GM10266 (cell line): ENCODE results near the gene CEP170B.
"Not testable (repeated sequence)": the region's sequence is repeated elsewhere in the genome, so short reads cannot be mapped to it uniquely, and the experiment has no call there.

Experiments
- DNase-seq: peaks from one replicate; pipeline ENCODE4 v3.0.0; 2012; ENCODE audit errors: extremely low spot score
- TF ChIP-seq, protein P1 (sequence below): IDR thresholded peaks from 2 replicates; pipeline ENCODE4 v1.5.1; 2012; ENCODE audit warnings: mild to moderate bottlenecking, low read depth; ENCODE audit not compliant: control insufficient read depth, insufficient read depth; ENCODE audit errors: missing control alignments

Gene CEP170B

GRCh38 chr14:104827177-104828055, 37.7 kb upstream of the CEP170B start:
- TF ChIP-seq, protein P1, sequence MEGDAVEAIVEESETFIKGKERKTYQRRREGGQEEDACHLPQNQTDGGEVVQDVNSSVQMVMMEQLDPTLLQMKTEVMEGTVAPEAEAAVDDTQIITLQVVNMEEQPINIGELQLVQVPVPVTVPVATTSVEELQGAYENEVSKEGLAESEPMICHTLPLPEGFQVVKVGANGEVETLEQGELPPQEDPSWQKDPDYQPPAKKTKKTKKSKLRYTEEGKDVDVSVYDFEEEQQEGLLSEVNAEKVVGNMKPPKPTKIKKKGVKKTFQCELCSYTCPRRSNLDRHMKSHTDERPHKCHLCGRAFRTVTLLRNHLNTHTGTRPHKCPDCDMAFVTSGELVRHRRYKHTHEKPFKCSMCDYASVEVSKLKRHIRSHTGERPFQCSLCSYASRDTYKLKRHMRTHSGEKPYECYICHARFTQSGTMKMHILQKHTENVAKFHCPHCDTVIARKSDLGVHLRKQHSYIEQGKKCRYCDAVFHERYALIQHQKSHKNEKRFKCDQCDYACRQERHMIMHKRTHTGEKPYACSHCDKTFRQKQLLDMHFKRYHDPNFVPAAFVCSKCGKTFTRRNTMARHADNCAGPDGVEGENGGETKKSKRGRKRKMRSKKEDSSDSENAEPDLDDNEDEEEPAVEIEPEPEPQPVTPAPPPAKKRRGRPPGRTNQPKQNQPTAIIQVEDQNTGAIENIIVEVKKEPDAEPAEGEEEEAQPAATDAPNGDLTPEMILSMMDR, result peak; percentile 46
- DNase-seq, result peak; percentile 83

- TF ChIP-seq, protein P1, result no peak
- DNase-seq, result no peak
Measured at GRCh38 chr14:104830781-104831180, 34.3 kb upstream of the CEP170B start.

DNA sequence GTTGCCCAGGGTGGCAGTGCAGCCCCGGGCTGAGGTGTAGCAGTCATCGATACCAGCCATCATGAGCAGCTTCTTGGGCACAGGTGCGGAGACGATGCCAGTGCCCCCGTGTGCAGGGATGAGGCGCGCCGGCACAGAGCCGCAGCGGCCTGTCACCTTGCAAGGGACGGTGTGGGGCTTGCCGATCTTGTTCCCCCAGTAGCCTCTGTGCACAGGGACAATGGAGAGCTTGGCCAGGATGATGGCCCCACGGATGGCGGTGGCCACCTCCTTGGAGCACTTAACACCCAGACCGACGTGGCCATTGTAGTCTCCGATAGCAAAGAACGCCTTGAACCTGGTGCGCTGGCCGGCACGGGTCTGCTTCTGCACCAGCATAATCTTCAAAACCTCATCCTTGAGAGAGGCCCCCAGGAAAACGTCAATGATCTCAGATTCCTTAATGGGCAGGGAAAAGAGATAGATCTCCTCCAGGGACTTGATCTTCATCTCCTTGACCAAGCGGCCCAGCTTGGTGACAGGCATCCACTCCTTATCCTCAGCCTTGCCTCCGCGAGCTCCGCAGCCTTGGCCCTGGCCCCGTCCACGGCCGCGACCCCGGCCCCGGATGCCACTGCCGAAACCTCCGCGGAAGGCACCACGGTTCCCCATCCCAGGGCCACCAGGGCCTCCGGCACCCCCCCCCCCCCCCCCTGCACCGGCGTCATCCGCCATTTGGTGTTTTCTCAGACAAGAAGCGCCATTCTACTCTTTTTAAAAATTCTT, 28.7 kb upstream of the CEP170B start:
- not testable (repeated sequence) for DNase-seq

DNA sequence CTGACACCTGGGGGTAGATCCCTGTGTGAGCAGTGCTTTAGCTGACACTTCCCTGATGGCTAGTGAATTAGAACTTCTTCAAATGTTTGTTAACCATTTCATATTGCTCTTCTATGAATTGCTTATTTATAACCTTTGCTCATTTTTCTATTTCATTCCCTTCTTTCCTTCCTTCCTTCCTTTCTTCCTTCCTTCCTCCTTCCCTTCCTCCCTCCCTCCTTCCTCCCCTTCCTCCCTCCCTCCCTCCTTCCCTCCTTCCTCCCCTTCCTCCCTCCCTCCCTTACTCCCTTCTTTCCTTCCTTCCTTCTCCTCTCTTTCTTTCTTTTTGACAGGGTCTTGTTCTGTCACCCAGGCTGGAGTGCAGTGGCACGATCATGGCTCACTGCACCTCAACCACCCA, 23.3 kb upstream of the CEP170B start:
- TF ChIP-seq, protein P1, result no peak
- DNase-seq, result no peak

DNA sequence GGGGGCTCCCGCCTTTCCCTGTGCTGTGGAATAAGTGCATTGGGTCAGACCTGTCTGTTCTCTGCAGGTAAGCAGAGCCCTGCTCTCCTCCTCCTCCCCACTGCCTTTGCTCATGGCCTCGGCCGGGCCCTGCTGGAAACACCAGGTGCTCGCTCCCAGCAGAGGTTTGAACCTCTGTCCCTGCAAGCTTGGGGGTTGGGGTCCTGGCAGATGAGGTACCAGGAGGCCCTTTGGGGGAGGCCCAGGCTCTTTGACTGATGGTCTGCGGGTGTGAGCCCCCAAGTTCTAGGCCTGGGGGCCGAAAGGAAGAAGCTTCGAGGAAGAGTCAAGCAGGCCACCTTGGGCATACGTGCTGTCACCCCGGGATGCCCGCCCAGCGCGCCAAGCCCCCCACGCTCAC, 22.1 kb upstream of the CEP170B start:
- no peak for DNase-seq
- TF ChIP-seq, protein P1, result no peak

DNA sequence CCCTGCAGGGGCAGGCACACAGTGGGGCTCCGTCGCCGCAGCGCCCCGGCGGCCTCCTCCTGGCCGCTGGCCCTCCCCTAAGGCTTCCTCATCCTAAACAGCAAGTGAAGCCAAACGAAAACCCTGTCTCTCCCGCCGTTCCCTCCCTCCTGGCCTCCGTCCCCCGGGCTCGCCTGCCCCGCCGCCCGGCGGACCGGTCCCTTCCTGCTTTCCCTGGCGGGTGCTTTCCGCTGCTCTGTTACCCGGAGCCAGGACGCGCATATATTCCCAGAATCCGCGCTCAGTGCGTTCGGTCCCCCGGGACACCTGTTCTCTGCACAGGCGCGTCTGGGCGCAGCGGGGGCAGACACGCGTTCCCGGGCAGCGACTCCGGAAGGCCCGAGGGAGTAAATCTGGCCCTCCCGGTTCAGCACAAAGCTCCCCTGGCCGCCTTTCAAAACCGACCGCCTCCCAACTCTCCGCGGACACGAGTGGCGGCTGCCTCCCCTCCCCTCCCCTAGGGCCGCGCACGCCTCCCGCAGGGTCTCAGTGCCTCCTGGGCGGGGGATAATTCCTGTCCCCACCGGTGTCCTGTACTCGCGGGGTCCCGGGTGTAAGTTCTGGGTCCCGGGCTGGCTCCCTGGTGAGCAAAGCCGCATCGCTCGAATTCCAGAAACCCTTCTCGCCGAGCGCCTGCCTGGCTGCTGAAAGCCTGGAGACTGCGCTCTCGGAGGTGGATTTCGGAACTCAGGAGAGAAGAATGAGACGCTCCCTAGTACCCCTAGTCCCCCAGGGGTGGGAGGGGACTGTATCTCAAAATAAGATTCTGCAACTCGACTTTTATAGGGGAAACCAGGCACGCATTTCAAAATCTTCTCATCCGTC, 21.4 kb upstream of the CEP170B start:
- TF ChIP-seq, protein P1, result no peak
- no peak for DNase-seq

GRCh38 chr14:104844306-104845032, 20.6 kb upstream of the CEP170B start:
- TF ChIP-seq, protein P1, result no peak
- DNase-seq, result no peak
